HG02973 (cell line): ENCODE measurements around the gene SFPQ.
"Not testable (repeated sequence)": the region's sequence is repeated elsewhere in the genome, so short reads cannot be mapped to it uniquely, and the experiment has no call there.

Source experiments
- ATAC-seq: cut with Tn5 transposase; IDR thresholded peaks from one replicate; pipeline ENCODE4 v1.9.1; 2021; ENCODE audit warnings: moderate library complexity; ENCODE audit not compliant: unreplicated experiment

SFPQ gene

GRCh38 chr1:35188578-35189392 lies 4.2 kb downstream of the SFPQ start:
- ATAC-seq: no peak

DNA sequence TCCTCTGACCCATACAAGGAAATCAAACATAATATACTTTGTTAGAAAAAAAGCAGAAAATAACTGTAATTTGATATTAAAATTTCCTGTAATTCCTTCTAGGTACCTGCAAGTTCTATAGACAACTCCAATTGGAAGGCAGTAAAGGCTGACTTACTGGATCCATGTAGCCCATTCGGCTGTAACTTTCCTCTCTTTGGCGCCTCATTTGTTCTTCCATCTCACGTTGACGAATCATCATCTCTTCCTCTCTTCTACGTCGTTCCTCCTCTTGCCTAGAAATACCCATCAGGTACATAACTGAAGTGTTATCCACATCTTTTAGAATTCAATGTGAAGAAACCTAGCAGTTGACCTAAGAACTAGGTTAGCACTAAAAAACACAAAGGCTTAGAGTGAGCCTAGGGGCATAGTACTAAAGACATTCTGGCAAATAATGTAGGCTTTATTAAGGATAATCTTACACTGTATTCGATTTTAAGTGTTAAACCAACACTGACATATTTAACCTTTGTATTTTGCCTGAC lies 5.1 kb downstream of the SFPQ start:
- ATAC-seq: no peak

- ATAC-seq: no peak
Observed at GRCh38 chr1:35186239-35186638, 6.7 kb downstream of the SFPQ start.

- no peak for ATAC-seq
Observed at GRCh38 chr1:35185200-35185599, 7.7 kb downstream of the SFPQ start.

GRCh38 chr1:35184495-35185199 lies 8.3 kb downstream of the SFPQ start:
- ATAC-seq: no peak

DNA sequence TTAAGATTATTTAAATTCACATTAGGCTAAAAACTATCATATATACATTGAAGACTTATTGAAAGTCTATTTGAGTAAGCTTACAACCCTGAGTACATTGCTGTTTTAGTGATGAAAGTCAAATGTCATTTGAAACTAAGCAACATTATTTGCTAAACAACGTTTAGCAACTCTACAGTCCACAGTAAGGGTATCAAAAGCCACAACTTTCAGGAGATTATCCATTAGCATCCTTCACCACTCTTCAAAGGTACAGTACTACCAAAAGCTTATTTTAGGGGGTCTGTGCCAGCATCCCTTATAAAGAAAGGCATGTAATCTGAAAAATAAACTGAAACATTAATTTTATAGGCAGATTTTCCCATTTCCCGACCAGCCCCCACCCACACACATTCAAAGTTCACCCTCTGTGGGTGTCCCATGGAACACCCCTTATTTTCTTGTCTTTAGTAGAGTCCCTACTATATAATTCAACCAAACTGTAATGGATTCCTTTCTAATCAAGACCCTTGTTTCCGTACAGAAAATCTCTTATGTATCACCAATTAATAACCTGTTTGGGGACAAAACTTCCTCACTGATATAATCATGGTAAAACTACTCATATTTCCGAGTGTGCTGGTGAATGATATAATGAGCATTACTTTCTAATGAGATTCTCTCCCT lies 11.0 kb downstream of the SFPQ start:
- ATAC-seq: no peak

- ATAC-seq: no peak
Observed at GRCh38 chr1:35180776-35181374, 12.1 kb downstream of the SFPQ start.

DNA sequence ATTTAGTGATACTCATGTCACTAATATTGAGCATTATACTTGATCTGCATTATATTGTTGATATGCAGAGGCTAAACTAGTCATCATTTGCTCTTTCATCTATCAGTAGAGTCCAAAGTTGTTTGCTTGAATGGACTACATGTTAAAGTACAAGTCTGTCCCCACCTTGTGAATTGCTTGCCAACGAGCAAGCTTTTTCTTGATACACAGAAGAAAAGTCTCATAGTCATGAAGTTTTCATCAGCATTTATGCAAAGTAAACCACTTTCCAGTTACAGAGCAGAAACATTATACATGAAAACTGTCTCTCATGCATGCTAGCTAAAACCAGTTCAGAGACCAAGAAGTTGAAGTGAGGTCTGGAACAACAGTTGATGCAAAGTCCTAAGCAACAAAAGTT lies 13.0 kb downstream of the SFPQ start:
- ATAC-seq: no peak

DNA sequence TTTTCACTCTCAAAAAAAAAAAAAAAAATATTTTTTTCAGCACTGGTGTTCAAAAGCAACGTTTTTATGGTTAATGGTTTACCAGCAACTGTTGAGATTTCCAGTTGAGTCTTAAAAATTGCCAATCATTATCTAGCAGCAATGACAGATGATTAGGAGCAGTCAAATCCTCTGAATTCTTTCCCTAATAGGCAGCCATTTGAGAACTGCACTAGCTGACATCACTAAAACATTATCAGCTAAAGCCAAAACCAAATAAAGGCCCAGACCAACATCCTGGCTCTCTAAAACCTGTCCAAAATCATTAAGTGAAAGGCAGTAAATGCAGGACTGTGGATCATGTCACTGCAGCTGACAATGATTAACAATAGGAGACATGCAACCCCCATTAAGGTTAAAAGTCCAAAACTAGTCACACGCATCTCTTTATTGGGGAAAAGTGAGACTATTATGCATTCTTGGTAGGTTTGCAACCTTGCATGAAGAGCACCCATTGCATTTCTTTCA lies 14.0 kb downstream of the SFPQ start:
- no peak for ATAC-seq

- ATAC-seq: no peak
Observed at GRCh38 chr1:35178295-35178695, 14.7 kb downstream of the SFPQ start.

- no peak for ATAC-seq
Observed at GRCh38 chr1:35177237-35177786, 15.6 kb downstream of the SFPQ start.

- no peak for ATAC-seq
Observed at GRCh38 chr1:35175602-35176001, 17.3 kb downstream of the SFPQ start.

DNA sequence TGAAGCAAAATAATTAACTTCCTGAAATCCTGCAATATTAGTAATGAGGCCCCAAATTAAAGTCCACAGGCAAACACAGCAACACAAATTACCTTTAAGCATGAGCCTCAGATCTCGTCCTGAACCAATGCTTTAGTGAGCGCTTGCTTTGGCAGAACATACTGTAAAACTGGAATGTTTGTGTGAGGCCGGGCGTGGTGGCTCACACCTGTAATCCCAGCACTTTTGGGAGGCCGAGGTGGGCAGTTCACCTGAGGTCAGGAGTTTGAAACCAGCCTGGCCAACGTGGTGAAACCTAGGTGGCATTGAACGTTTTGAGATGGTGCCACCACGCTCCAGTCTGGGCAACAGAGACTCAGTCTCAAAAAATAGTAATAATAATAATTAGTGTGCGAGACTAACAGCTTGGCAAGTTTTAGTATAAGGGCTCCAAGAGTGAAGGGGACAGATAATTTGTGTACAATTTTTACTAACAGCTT lies 17.8 kb downstream of the SFPQ start:
- no peak for ATAC-seq

GRCh38 chr1:35173909-35174540 lies 18.9 kb downstream of the SFPQ start:
- ATAC-seq: no peak

DNA sequence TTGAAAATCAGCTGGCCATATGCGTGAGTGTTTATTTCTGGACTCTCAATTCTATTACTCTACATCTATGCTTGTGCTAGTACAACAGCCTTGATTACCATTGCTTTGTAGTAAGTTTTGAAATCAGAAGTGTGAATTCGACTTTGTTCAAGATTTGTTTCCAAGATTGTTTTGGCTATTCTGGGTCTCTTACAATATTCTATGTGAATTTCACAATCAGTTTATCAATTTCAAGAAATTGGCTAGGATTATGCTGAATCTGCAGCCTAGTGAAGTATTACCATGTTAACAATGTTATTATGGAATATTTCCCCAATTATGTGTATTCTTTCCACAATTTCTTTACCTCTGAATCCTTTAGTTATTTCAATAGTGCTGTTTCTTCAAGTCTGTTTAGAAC lies 19.5 kb downstream of the SFPQ start:
- ATAC-seq: no peak

- no peak for ATAC-seq
Observed at GRCh38 chr1:35172022-35172421, 20.9 kb downstream of the SFPQ start.

DNA sequence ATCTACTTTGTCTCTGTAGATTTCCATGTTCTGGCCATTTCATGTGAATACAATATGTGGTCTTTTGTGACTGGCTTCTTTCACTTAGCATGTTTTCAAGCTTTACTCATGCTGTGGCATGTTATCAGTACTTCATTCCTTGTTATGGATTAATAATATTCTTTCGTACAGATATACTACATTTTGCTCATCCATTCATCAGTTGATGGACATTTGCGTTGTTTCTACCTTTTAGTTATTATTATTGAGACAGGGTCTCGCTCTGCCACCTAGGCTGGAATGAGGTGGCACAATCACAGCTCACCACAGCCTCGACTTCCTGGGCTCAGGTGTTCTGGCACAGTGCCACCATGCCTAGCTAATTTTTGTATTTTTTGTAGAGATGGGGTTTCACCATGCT lies 21.4 kb downstream of the SFPQ start:
- ATAC-seq: no peak

DNA sequence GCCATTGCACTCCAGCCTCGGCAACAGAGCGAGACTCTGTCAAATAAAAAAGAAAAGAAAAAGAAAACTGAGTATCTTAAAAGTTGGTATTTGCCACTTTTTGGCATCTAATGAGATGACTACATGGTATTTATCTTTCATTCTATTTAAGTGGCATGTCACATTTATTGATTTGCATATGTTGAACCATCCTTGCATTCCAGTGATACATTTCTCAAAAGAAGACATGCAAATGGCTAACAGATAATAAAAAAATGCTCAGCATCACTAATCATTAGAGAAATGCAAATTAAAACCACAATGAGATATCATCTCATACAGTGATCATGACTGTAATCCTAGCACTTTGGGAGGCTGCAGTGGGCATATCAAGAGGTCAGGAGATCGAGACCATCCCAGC lies 28.1 kb downstream of the SFPQ start:
- no peak for ATAC-seq

DNA sequence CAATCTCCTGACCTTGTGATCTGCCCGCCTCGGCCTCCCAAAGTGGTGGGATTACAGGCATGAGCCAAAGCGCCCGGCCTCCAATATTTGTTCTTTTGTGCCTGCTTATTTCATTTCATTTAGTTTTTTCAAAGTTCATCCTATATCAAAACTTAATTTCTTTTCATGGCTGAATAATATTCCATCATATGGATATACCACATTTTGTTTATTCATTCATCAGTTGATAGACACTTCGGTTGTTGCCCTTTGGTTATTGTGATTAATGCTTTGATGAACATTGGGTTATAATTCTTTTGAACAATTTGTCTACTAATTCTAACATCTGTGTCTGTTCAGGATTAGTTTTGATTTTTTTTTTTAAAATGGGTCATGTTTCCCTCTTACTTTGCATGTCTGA lies 41.7 kb downstream of the SFPQ start:
- no peak for ATAC-seq

- ATAC-seq: not testable (repeated sequence)
Observed at GRCh38 chr1:35145892-35146549, 46.9 kb downstream of the SFPQ start.
